Fibroblast of the aortic adventitia (primary cell): ENCODE results near the gene INO80E. TPM values are rescaled to one million over a fixed set of nuclear protein-coding genes. Genes with fewer than 3 reads are reported as not detected.

Experiments
- DNase-seq: peaks from one replicate; pipeline ENCODE4 v3.0.0-alpha.2; 2010; ENCODE audit warnings: low read depth
- H3K4me3 ChIP-seq: 2 replicates; pipeline ENCODE4 v1.5.1; 2011; ENCODE audit warnings: low read depth, mild to moderate bottlenecking, control low read depth, low read length, moderate library complexity
- CTCF ChIP-seq: IDR thresholded peaks from 2 replicates; pipeline ENCODE4 v1.5.1; 2011; ENCODE audit warnings: mild to moderate bottlenecking, low read length, control low read depth, inconsistent platforms; ENCODE audit not compliant: insufficient read depth
- total RNA-seq: library from RNA; depleted of rRNA; stranded (reverse); fragments of >200 nt; gene quantifications from 2 replicates; pipeline ENCODE4 v1.2.3, GENCODE V29; 2012; ENCODE audit warnings: low replicate concordance

Gene INO80E
- total RNA-seq, 1 donor = 36.5 TPM

- H3K4me3 ChIP-seq = no peak overlapping the region
- no peak for DNase-seq
- no peak for TF ChIP-seq CTCF
Measured at GRCh38 chr16:29989111-29989858, 6.8 kb upstream of the INO80E start.

GRCh38 chr16:29990034-29990433 is 6.0 kb upstream of the INO80E start:
- no peak for TF ChIP-seq CTCF
- DNase-seq = no peak
- no peak overlapping the region for H3K4me3 ChIP-seq

- H3K4me3 ChIP-seq = no peak overlapping the region
- DNase-seq = no peak
- TF ChIP-seq CTCF = no peak
Measured at GRCh38 chr16:29990883-29991570, 5.0 kb upstream of the INO80E start.

GRCh38 chr16:29991571-29991904 is 4.5 kb upstream of the INO80E start:
- no peak for TF ChIP-seq CTCF

GRCh38 chr16:29992344-29992967 is 3.6 kb upstream of the INO80E start:
- no peak for TF ChIP-seq CTCF
- H3K4me3 ChIP-seq = no peak overlapping the region
- peak; percentile 58 for DNase-seq

More at GRCh38 chr16:29991571-29991904, 4.5 kb upstream of the INO80E start:
- no peak for DNase-seq
- H3K4me3 ChIP-seq = no peak overlapping the region

- TF ChIP-seq CTCF = no peak
- no peak for DNase-seq
- H3K4me3 ChIP-seq = no peak overlapping the region
Measured at GRCh38 chr16:29993191-29993902, 2.7 kb upstream of the INO80E start.
